ENCODE results near the gene SCAMP4.

- TF ChIP-seq EP300 (IDR thresholded peaks at IDR 0.05), result no peak
- no peak for TF ChIP-seq CTCF (IDR thresholded peaks at IDR 0.05)
Observed at GRCh38 chr19:1967087-1967608, 61.9 kb downstream of the SCAMP4 start.
